Osteoblast (primary cell): Measurements from ENCODE around the gene RAB31. TPM values are rescaled to one million over a fixed set of nuclear protein-coding genes. Genes with fewer than 3 reads are reported as not detected.

Source experiments
- DNase-seq: peaks from one replicate; pipeline ENCODE4 v3.0.0; 2011; ENCODE audit warnings: low spot score, mixed read lengths; ENCODE audit not compliant: insufficient read length; ENCODE audit errors: missing footprints
- H2AFZ ChIP-seq: 2 replicates; pipeline ENCODE4 v1.6.0; 2011; ENCODE audit warnings: mild to moderate bottlenecking, low read length
- H3K27ac ChIP-seq: 2 replicates; pipeline ENCODE4 v1.5.1; 2011; ENCODE audit warnings: mild to moderate bottlenecking, low read depth, low read length, moderate library complexity
- H3K27me3 ChIP-seq: 2 replicates; pipeline ENCODE4 v1.6.0; 2012; ENCODE audit warnings: mild to moderate bottlenecking, control low read depth, inconsistent platforms, low read length, moderate library complexity; ENCODE audit not compliant: insufficient read depth
- H3K36me3 ChIP-seq: 2 replicates; pipeline ENCODE4 v1.5.1; 2011; ENCODE audit warnings: mild to moderate bottlenecking, low read length, control low read depth, moderate library complexity; ENCODE audit not compliant: insufficient read depth
- H3K4me1 ChIP-seq: 2 replicates; pipeline ENCODE4 v1.5.1; 2011; ENCODE audit warnings: mild to moderate bottlenecking, low read length, control low read depth, moderate library complexity; ENCODE audit not compliant: insufficient read depth
- H3K4me2 ChIP-seq: 2 replicates; pipeline ENCODE4 v1.6.0; 2011; ENCODE audit warnings: mild to moderate bottlenecking, low read length; ENCODE audit not compliant: insufficient read depth
- H3K4me3 ChIP-seq: fragments of 200-600 bp; sonication (generic); 3 replicates; pipeline ENCODE4 v1.5.1; 2012; ENCODE audit warnings: mild to moderate bottlenecking, low read length, inconsistent platforms; ENCODE audit not compliant: insufficient read depth
- H3K79me2 ChIP-seq: 2 replicates; pipeline ENCODE4 v1.6.0; 2012; ENCODE audit warnings: mild to moderate bottlenecking, low read length, control low read depth, inconsistent platforms; ENCODE audit not compliant: insufficient read depth
- H3K9me3 ChIP-seq: 2 replicates; pipeline ENCODE4 v1.5.1; 2011; ENCODE audit warnings: low read depth, low read length, control low read depth
- H4K20me1 ChIP-seq: 2 replicates; pipeline ENCODE4 v1.6.0; 2012; ENCODE audit warnings: mild to moderate bottlenecking, low read length, control low read depth; ENCODE audit not compliant: insufficient read depth
- total RNA-seq: library from RNA; depleted of rRNA; stranded (reverse); fragments of >200 nt; gene quantifications from 2 replicates; pipeline ENCODE4 v1.2.3, GENCODE V29; 2012
- TF ChIP-seq, protein P1 (sequence below): IDR thresholded peaks from 2 replicates; pipeline ENCODE4 v1.5.1; 2011; ENCODE audit warnings: mild to moderate bottlenecking, low read depth, low read length, moderate library complexity; ENCODE audit errors: extremely low read depth

RAB31 gene
- total RNA-seq, 1 donor = 120 TPM

DNA sequence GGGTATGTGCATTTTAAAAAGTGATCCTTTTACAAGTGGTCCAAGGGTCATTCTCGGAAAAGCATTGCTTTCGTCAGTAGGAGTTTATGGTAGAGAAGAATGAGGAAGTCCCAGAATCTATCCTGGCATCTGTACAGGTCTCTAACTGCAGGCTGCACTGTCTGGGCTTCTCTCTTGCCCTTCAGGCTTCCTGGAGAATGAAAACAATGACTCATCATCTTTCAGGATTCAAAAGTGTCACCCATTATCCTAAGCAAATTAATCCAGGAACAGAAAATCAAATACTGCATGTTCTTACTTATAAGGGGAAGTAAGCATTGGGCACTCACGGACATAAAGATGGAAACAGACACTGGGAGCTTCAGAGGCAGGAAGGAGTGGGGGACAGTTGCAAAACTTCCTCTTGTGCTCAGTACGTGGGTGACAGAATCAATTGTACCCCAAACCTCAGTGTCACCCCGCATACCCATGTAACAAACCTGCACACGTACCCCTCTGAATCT, 117.5 kb downstream of the RAB31 start:
- Histone ChIP-seq H3K9me3 (no peaks in the 10 kb centered on the region), H2AFZ (no peak overlapping the region), H3K79me2 (peaks cover 15% of the 10 kb centered on the region), H3K4me2 (peak overlapping the region; percentile 19), H3K27ac (peak overlapping the region; percentile 80), H3K4me1 (peaks cover 37% of the 10 kb centered on the region), H4K20me1 (no peaks in the 10 kb centered on the region), H3K36me3 (no peaks in the 10 kb centered on the region), H3K27me3 (no peaks in the 10 kb centered on the region), H3K4me3 (no peak overlapping the region)
- TF ChIP-seq, protein P1, sequence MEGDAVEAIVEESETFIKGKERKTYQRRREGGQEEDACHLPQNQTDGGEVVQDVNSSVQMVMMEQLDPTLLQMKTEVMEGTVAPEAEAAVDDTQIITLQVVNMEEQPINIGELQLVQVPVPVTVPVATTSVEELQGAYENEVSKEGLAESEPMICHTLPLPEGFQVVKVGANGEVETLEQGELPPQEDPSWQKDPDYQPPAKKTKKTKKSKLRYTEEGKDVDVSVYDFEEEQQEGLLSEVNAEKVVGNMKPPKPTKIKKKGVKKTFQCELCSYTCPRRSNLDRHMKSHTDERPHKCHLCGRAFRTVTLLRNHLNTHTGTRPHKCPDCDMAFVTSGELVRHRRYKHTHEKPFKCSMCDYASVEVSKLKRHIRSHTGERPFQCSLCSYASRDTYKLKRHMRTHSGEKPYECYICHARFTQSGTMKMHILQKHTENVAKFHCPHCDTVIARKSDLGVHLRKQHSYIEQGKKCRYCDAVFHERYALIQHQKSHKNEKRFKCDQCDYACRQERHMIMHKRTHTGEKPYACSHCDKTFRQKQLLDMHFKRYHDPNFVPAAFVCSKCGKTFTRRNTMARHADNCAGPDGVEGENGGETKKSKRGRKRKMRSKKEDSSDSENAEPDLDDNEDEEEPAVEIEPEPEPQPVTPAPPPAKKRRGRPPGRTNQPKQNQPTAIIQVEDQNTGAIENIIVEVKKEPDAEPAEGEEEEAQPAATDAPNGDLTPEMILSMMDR = no peak
- peak; percentile 80 for DNase-seq

DNA sequence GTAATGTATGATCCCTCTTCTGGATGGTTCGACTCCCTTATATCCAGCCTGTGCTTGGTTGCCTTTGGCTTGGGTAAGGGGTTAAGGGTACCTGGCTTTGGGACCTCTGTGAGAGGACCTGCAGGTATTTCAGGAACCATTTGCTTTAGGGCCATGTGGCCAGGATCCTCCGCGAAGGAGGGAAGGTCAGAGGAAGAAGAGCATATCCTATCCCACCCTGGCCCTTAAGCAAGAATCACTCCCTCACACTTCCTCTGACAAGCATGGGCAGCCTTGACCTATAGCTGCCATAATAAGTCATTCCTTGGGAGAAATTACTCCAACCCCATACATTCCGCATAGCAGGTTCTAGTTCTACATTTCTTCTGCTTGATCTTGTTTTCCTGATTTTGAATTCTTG, 118.6 kb downstream of the RAB31 start:
- H3K9me3 ChIP-seq = no peaks in the 10 kb centered on the region
- TF ChIP-seq, protein P1 = no peak
- H3K4me2 ChIP-seq = no peak overlapping the region
- H4K20me1 ChIP-seq = no peaks in the 10 kb centered on the region
- no peak overlapping the region for H3K4me3 ChIP-seq
- H2AFZ ChIP-seq = no peak overlapping the region
- H3K27ac ChIP-seq = peak overlapping the region; percentile 90
- no peak for DNase-seq
- H3K4me1 ChIP-seq = peaks cover 44% of the 10 kb centered on the region
- H3K36me3 ChIP-seq = no peaks in the 10 kb centered on the region
- H3K79me2 ChIP-seq = peaks cover 25% of the 10 kb centered on the region
- H3K27me3 ChIP-seq = no peaks in the 10 kb centered on the region

- Histone ChIP-seq H3K4me2 (no peak overlapping the region), H3K4me3 (no peak overlapping the region)
These were observed 119.2 kb downstream of the RAB31 start for GRCh38 chr18:9827211-9827792.

More at GRCh38 chr18:9827211-9827792, 119.2 kb downstream of the RAB31 start:
- Histone ChIP-seq H3K27ac (peak overlapping the region; percentile 90), H3K9me3 (no peaks in the 10 kb centered on the region), H3K4me1 (peaks cover 44% of the 10 kb centered on the region), H3K36me3 (peaks cover 4% of the 10 kb centered on the region), H2AFZ (no peak overlapping the region), H4K20me1 (no peaks in the 10 kb centered on the region), H3K79me2 (peaks cover 31% of the 10 kb centered on the region), H3K27me3 (no peaks in the 10 kb centered on the region)
- DNase-seq = no peak
- TF ChIP-seq, protein P1 = no peak
